GM12892 (cell line): ENCODE data around the gene TIPARP.

ENCODE experiments used
- POLR2A ChIP-seq: IDR thresholded peaks from 2 replicates; pipeline ENCODE4 v1.6.1; 2011; ENCODE audit warnings: low read depth, low read length, control low read depth
- POLR2AphosphoS5 ChIP-seq: IDR thresholded peaks from 2 replicates; pipeline ENCODE4 v1.6.1; 2011; ENCODE audit warnings: low read depth, low read length, control low read depth

DNA sequence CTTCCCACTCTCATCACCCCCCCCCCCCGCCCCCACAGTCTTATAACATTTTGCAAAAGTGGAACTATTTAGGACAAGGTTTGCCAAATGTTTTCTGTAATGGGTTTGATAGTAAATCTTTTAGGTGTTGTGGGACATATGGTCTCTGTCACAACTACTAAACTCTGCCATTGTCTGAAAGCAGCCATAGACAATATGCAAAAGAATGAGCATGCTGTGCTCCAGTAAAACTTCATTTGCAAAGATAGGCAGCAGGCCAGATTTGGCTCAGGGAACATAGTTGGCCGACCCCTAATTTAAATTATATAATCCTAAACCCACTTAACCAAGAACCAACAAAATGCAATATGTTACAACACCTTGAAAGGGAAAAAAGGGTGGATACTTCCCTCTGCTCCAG lies 46.4 kb downstream of the TIPARP start:
- no peak for TF ChIP-seq POLR2A
- no peak for TF ChIP-seq POLR2AphosphoS5
